CD4-positive, alpha-beta T cell treated with Interleukin-15 for 1 hour (primary cell): Measurements from ENCODE around the gene PDE6B.
A peak's percentile ranks its signal among the peaks of the same experiment; 100 is the strongest.

Source experiments
- DNase-seq: peaks from one replicate; pipeline ENCODE4 v3.0.0-alpha.2; 2020

PDE6B gene

DNA sequence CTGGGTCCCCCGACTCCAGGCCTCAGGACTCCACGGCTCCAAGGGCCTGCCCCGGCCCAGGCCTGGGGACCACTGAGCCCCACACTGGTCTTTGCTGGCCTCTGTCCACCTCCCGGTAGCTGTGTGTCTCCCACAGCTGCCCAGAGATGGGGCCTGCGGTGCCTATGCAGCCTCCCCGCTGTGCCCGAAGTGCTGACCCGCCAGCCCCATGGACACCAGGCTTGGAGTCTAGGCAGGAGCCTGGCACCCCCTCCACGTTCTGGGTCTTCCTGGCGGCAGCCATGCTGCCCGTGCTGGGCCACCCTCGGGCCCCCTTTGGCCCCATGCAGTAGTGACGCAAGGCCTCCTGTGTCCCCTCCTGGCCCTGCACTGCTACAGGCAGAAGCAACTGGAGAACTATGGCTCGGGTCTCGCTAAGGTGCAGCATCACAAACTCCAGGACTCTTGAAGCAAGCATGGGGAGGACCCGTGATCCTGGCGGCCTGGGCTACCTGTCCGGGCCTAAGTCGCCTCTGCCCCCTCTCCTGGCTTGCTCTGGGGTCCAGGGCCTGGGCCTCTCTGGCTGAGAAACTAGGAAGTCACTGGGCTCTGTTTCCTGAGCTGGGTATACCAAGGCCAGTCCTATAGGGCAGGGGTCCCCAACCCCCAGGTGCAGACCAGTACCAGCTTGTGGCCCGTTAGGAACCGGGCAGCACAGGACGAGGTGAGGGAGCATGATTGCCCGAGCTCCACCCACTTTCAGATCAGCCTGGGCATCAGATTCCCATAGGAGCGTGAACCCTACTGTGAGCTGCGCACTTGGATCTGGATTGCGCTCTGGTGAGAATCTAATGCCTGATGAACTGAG lies 49.9 kb downstream of the PDE6B start:
- DNase-seq = no peak

GRCh38 chr4:675980-676870 lies 50.9 kb downstream of the PDE6B start:
- no peak for DNase-seq

DNA sequence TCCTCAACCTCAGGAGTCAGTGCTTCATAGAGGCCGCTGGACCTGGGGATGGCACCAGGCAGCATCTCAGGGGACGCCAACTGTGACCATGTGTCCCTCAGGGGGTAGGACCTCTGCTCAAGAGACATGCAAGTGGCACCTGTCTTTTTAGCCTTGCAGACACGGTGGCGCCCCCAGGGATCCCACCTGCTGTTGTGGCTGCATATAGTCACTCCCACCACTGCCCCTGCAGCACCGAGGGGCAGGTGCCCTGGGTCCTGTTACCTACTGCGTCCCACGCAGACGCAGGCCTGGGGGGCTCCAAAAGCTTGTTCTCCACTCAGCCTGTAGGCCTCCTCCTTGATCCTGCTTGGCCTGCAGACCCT lies 51.5 kb downstream of the PDE6B start:
- no peak for DNase-seq

DNA sequence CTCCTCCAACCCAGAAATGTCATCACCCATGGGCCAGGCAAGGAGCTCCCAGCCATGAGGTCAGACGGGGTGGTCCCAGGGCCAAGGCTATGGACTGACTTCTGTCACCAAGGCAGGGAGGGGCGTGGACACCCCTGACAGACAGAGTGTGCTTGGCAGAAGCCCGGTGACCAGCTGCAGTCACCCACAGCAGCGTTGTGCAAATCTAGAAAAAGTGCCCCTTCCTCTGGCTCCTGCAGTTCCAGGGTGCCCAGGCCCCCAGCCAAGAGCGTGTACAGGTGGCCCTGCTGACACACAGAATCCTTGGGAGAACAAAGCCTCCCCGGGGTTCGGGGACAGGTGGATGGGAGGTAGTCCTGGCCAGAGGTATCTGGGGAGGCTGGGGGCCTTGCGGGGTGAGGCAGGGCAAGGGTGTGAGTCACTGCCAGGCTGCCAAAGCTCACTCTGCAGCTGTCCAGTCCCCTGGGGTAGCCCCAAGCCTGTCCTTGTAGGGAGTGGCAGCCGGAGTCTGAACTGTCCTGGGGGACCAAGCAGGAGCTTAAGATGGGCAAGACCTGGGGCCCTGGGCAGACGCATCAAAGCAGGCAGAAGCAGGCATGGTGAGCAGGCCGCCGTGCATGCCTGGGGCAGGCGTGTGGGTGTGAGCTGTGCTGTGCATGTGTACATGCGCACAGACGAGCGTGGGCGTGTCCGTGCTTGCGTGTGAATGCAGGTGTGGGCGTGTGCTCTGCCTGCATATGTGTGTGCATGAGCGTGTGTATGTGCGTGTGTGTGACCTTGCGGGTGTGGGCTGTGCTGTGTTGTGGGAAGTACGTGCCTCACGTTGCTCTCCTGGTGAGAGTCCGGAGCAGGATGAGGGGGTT lies 52.3 kb downstream of the PDE6B start:
- no peak for DNase-seq

DNA sequence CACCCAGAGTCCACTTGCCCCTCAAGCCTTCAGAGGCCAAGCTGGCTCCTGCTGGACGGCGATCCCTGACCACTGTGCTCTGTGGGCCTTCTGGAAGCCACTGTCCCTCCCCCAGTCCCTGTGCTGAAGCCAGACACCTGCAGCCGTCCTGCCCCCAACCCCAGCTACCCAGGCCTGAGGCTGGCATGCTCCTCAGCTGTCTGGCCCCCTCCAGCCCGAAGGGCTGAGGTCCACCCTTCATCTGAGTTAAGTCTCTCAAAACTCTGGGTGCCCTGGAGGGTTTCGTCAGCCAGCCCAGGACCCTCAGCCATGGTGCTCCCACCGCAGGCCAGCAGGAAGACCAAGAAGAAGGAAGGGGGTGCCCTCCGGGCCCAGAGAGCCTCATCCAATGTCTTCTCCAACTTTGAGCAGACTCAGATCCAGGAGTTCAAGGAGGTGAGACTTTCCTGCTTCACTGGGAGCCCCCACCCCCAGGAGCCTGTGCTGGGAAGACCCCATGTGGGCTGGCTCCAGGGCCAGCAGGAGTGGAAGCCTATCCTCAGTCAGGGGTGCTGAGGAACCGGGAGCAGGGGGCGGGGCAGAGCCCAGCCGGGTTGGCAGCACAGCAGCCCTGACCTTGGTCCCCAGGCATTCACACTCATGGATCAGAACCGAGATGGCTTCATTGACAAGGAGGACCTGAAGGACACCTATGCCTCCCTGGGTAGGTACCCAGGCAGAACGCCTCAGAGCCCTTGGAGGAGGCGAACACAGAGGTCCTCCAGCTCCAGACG lies 53.1 kb downstream of the PDE6B start:
- no peak for DNase-seq

DNA sequence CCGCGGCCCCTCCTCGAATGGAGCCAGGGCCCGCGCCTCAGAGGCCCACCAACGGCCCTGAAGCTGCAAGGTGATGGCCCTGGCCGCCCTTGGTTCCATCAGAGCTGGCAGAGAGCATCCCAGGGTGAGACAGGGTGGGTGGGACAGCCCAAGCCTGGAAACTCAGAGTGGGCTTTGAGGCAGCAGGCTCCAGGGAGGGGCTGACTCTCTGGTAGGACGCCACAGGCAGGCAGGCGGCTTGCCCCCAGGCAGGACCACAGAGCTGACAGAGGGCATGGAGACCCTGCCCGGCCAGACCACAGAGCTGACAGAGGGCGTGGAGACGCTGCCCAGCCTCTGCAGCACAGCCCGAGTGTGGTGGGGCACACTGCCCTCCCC lies 53.7 kb downstream of the PDE6B start:
- no peak for DNase-seq

DNA sequence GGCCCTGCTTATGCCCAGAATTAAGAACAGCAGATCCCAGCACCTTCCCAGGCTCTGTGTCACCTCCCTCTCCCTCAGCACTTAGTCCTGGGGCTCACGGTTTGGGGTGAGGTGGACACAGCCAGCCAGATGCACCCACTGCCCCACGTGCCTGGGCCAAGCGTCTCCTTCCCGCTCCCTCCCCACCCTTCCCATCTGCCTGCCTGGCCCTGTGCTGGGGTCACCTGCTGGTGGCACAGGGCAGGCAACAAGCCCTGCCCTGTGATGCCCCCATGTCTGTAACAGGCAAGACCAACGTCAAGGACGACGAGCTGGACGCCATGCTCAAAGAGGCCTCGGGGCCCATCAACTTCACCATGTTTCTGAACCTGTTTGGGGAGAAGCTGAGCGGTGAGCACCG lies 54.3 kb downstream of the PDE6B start:
- DNase-seq = no peak

- no peak for DNase-seq
Measured at GRCh38 chr4:680091-680490, 54.7 kb downstream of the PDE6B start.

DNA sequence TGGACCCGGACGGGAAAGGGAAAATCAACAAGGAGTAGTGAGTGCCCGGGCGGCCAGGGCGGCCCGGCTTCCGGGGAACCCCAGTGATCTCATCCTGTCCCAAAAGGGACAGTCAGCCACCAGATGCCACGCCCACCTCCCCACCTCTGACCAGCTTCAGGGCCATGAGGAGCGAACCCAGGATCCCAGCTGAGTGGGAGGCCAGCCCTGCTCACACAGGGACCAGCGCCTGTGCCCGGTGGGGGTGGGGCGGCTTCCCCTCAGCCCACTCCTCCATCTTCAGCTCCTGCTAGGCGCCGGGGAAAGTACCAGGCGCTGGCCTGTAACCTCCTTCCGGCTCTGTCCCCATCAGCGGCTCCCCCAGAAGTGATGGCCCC lies 55.2 kb downstream of the PDE6B start:
- DNase-seq = no peak

DNA sequence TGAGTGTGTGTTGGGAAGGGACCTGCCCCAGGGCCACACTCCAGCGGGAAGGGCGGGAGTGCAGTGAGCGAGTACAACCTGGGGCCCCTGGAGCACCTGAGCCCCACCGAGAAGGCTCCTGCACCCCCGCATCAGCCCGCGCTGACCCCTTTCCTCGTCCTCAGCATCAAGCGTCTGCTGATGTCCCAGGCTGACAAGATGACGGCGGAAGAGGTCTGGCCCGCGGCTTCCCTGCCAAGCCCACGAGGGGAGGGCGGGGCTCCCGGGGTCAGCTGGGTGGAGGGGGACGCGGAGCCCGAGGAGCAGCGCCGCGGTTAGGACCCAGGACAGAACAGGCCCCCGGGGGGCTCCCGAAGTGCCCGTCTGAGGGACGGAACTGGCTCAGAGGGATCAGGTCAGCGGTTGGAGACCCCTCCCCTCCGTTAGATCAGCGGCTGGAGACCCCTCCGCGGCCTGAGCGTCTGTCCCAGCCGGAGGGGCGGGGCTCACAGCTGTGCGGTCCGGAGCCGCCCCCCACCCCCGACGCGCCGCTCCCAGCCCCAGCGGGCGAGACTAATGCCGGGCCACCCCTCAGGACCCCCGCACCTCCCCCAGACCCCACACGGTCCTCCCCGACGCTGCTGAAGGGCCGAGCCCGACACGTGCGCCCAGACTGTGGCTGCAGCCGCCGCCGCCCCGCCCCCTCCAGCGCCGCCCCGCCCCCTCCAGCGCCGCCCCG lies 55.7 kb downstream of the PDE6B start:
- DNase-seq = peak; percentile 74

DNA sequence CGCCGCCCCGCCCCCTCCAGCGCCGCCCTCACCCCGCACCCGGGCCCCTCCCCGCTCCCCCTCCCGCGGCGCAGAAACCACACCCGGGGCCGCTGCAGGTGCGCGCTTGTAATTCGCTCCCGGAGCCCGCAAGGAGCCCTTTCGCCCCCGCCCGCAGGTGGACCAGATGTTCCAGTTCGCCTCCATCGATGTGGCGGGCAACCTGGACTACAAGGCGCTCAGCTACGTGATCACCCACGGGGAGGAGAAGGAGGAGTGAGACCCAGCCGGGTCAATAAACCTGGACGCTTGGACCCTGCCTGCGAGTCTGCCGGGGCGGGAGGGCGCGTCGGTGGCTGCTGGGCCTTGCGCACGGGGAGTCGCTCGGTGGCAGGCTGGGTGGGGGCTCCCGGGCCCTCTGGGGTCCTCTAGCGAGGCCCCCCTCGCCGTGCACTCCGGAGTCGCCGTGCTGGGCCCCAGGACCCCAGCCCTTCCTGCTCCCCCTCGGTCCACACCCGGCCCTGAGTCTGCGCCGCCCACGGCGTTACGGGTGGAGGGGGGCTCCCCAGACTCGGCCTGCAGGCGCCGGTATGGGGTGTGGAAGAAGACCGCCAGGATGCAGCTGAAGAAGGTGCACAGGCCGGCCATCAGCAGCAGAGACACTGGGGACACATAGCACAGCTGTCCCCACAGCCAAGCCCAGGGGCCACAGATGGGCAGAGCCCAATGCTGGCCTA lies 56.5 kb downstream of the PDE6B start:
- DNase-seq = no peak

DNA sequence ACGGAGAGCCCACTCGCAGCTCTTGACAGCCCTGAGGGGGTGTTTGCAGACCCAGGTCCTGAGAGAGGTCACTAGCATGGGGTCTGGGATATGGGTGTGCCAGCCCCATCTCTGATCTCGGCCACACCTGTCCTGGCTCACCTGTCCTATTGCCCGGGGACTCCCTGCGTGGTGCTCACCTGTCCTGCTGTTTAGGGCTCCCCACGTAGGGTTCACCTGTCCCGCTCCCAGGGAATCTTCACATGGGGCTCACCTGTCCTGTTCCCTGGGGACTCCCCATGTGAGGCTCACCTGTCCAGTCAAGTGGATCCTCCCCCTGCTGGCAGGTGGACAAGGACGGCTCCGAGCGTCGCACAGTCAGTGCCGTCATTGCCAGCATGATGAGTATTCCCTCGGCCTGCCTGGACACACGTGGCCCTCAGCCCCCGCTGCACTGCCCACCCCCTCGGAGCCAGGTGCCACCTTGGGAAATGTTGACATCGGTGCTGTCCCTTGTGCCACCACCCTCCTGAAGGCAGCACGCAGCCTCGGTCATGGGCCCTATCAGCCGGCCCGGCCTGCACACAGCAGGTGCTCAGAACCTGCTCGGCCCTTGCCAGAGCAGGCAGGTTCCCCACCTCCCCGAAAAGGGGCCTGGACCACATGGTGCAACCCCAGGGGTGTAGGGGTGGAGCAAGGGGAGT lies 57.3 kb downstream of the PDE6B start:
- no peak for DNase-seq

DNA sequence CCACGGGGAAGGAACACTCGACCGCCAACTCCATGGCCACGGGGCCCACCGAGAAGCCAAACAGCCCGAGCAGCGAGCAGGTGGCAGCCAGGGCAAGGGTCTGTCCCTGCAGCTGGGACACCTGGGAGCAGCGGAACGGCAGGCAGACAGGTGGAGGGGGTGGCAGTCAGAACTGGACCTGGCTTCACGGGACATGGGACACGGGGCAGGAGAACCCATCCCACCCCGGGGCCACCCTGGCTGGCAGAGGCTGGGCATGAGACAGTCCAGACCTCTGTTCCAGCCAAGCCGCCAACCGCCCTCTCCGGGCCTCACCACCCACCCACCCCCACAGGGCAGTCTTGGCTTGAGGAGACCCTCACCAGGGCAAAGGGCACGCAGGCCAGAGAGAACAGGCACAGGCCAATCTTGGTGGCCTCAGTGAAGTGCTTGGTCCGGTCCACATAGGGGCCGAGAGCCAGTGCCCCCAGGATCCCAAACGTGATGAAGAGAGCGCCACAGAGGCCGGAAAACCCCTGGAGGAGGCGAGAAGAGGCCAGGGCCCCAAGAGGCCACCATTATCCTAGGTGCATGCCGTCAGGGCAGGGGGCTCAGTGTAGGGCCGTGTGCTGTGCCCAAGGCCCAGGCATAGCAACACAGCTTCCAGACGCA lies 58.0 kb downstream of the PDE6B start:
- no peak for DNase-seq

- DNase-seq = peak; percentile 36
Measured at GRCh38 chr4:683982-684622, 58.7 kb downstream of the PDE6B start.

DNA sequence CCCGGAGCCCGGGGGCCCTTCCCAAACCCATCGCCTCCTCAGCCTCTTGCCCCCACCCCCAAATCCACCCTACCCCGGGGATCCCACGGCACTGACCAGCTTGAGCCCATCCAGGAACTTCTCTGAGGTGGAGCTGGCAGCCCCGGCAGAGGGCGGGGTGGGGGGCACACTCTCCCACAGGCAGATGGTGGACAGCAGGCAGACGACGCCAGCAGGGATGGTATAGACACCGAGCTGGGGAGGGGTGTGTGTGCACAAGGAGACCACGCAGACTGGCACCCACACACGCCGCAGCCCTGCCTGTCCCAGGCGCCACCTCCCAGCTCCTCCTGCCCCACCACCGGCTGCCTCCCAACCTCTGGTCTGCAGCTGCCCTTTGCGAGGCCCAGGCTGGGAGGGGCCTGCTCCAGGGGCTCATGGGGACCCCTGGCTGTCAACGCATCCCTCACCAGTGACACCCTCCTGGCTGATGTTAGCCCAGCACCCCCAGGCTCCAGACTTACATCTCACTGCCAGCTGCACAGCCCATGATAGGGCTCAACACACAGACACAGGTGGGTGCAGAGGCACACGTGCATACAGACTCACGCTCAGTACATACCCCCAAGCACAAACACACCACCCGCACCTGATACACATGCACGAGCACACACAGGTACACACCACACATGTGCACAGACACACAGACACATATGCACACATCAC lies 59.4 kb downstream of the PDE6B start:
- DNase-seq = no peak

DNA sequence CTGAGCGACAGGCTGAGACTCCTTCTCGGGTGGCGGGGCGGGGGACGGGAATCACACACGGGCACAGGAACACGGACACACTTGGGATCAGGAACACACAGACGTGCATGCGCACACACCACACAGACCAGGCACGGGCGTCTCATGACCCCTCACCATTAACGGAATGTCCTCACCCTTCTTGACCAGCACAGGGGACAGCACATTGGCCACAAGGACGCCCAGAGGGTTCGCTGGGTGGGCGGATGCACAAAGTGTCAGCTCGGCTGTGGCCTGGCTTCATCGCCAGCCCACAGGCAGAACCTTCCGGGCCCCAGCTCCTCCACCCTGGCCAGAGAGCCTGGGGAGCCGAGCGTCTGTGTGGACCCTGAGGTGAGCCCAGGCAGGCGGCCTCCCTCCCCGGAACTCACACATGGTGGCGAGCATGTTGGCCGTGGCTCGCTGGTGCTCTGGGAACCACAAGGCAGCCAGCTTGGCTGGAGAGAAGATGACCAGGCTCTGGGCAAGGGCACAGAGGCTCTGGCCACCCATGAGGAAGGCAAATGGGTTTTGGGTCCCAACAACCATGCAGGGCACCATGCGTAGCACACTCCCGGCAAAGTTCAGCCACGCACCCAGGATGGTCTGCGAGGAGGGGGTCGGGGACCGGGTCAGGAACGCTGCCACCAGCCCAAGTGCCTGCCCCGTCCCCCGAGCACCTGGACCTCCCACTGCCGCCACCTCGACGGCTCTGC lies 60.5 kb downstream of the PDE6B start:
- DNase-seq = no peak

DNA sequence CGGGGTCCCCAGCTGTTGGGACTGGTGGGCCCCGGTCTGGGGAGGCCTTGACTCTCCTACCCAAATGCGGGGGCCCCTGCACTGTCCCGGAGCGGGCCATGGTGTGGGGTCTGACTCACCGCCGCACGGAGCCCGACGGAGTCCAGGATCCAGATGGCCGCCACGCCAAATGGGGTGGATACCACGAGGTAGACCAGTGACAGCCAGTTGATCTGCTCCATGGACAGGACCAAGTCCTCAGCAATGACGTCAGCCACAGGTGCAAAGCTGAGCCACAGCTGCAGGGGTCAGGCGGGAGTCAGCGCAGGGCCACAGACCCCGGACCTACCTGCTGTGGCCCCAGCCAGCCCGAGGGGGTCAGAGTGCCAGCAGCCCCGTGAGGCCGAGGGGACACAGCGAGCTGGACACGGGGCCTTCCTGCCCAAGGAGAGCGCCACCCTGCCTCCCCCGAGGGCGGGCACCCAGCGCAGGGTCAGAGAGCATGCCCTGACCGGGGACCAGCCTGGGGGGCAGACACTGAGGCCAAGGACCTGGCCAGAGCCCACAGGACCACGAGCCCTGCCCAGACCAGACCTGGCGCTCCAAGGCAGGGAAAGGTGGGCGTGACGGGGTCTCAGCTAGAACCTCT lies 61.2 kb downstream of the PDE6B start:
- DNase-seq = no peak
